Measurements from ENCODE around the gene SYT1.

SYT1 gene

GRCh38 chr12:79186506-79186905 lies 321.9 kb downstream of the SYT1 start (continued):
- TF ChIP-seq HIC1 (tag by site-specific recombination; IDR thresholded peaks at IDR 0.05) = no peak
- no peak for TF ChIP-seq ZNF658 (tag by site-specific recombination; IDR thresholded peaks at IDR 0.05)
- no peak for TF ChIP-seq ZNF623 (tag by site-specific recombination; IDR thresholded peaks at IDR 0.05)
- TF ChIP-seq BCL11A (tag by site-specific recombination; IDR thresholded peaks at IDR 0.05; ENCODE audit: low read depth) = no peak
- TF ChIP-seq ZNF521 (tag by site-specific recombination; IDR thresholded peaks at IDR 0.05) = no peak
- no peak for TF ChIP-seq ZNF626 (tag by site-specific recombination; IDR thresholded peaks at IDR 0.05)
- no peak for TF ChIP-seq HOXC10 (CRISPR knock-in tag; IDR thresholded peaks at IDR 0.05)
- TF ChIP-seq ZFHX2 (tag by site-specific recombination; conservative IDR thresholded peaks at IDR 0.05) = no peak
- no peak for TF ChIP-seq ZNF362 (tag by site-specific recombination; IDR thresholded peaks at IDR 0.05)

- H3K4me1 ChIP-seq (ENCODE audit: control insufficient read depth, insufficient read depth, low read length) = no peaks in the 10 kb centered on the region
Measured at GRCh38 chr12:79187032-79187431, 322.5 kb downstream of the SYT1 start.

More at GRCh38 chr12:79187032-79187431, 322.5 kb downstream of the SYT1 start:
- Histone ChIP-seq H3K27ac (ENCODE audit: extremely low read depth, low read depth, low read length) (no peak overlapping the region), H3K4me3 (ENCODE audit: low read depth, low read length) (no peak overlapping the region), H3K9me3 (ENCODE audit: control insufficient read depth, insufficient read depth, low read depth, low read length) (no peaks in the 10 kb centered on the region), H3K36me3 (ENCODE audit: control insufficient read depth in 2 of 2, insufficient read depth in 1 of 2, low read length in 2 of 2) (no peaks in the 10 kb centered on the region)
- TF ChIP-seq SCRT1 (tag by site-specific recombination; IDR thresholded peaks at IDR 0.05; ENCODE audit: borderline replicate concordance) = no peak
- no peak for TF ChIP-seq ZNF416 (tag by site-specific recombination; IDR thresholded peaks at IDR 0.05)
- no peak for TF ChIP-seq ZNF133 (tag by site-specific recombination; IDR thresholded peaks at IDR 0.05)
- TF ChIP-seq ZBTB1 (tag by site-specific recombination; IDR thresholded peaks at IDR 0.05) = no peak
- TF ChIP-seq ZNF529 (tag by site-specific recombination; IDR thresholded peaks at IDR 0.05; ENCODE audit: insufficient replicate concordance) = no peak
- no peak for TF ChIP-seq TRIM28 (IDR thresholded peaks at IDR 0.05; ENCODE audit: borderline replicate concordance, low read length)
- TF ChIP-seq ZNF555 (tag by site-specific recombination; conservative IDR thresholded peaks at IDR 0.05) = no peak
- no peak for TF ChIP-seq ZNF404 (tag by site-specific recombination; IDR thresholded peaks at IDR 0.05)
- no peak for TF ChIP-seq ZIC2 (tag by site-specific recombination; IDR thresholded peaks at IDR 0.05)
- no peak for TF ChIP-seq ZNF37A (tag by site-specific recombination; IDR thresholded peaks at IDR 0.05)
- TF ChIP-seq ZNF580 (tag by site-specific recombination; IDR thresholded peaks at IDR 0.05) = no peak
- no peak for TF ChIP-seq ZNF777 (tag by site-specific recombination; IDR thresholded peaks at IDR 0.05; ENCODE audit: borderline replicate concordance)
- TF ChIP-seq ZNF433 (tag by site-specific recombination; IDR thresholded peaks at IDR 0.05; ENCODE audit: low read depth) = no peak
- TF ChIP-seq ZSCAN18 (tag by site-specific recombination; IDR thresholded peaks at IDR 0.05) = no peak
- no peak for TF ChIP-seq ZNF549 (tag by site-specific recombination; IDR thresholded peaks at IDR 0.05)
- TF ChIP-seq ZNF664 (tag by site-specific recombination; IDR thresholded peaks at IDR 0.05) = no peak
- TF ChIP-seq ZNF18 (tag by site-specific recombination; IDR thresholded peaks at IDR 0.05) = no peak
- TF ChIP-seq WT1 (tag by site-specific recombination; IDR thresholded peaks at IDR 0.05) = no peak
- POLR2A ChIA-PET = no interaction called here
- CTCF ChIA-PET = no interaction called here

Measured in HEK293 (cell line).